ENCODE results near the gene C9orf50.

C9orf50 gene

GRCh38 chr9:129649726-129650679 is 29.1 kb upstream of the C9orf50 start:
- no peak for FAIRE-seq
- DNase-seq (ENCODE audit: insufficient read length, low spot score), result no peak
- TF ChIP-seq POLR2AphosphoS5 (IDR thresholded peaks at IDR 0.05; ENCODE audit: low read depth, low read length) (no peak), TAF1 (IDR thresholded peaks at IDR 0.05; ENCODE audit: low read depth, low read length) (no peak), POU2F2 (IDR thresholded peaks at IDR 0.05; ENCODE audit: low read depth, low read length) (no peak), POLR2A (IDR thresholded peaks at IDR 0.05; ENCODE audit: low read depth, low read length) (no peak), SPI1 (IDR thresholded peaks at IDR 0.05; ENCODE audit: low read depth, low read length) (no peak), PAX5 (IDR thresholded peaks at IDR 0.05; ENCODE audit: insufficient read depth, low read length, severe bottlenecking) (no peak)

DNA sequence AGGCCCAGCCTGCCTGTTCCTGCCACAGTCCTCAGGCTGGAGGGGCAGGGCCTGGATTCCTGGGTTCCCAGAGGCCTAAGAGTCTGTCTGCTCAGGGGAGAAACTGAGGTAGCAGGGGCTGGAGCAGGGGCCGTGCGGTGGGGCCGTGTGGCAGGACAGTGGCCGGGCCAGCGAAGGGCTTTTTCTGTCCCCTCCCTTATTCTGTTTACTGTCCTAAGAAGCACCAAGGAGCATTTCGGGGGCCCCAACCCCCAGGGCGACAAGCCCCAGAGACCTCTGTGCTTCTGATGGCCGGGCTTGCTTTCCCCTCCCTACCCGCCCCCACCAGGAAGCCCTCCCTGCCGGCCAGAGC is 27.8 kb upstream of the C9orf50 start:
- no peak for TF ChIP-seq TAF1 (IDR thresholded peaks at IDR 0.05; ENCODE audit: low read depth, low read length)
- TF ChIP-seq SPI1 (IDR thresholded peaks at IDR 0.05; ENCODE audit: low read depth, low read length), result no peak
- no peak for TF ChIP-seq POLR2A (IDR thresholded peaks at IDR 0.05; ENCODE audit: low read depth, low read length)
- TF ChIP-seq POLR2AphosphoS5 (IDR thresholded peaks at IDR 0.05; ENCODE audit: low read depth, low read length), result no peak
- no peak for TF ChIP-seq PAX5 (IDR thresholded peaks at IDR 0.05; ENCODE audit: insufficient read depth, low read length, severe bottlenecking)
- TF ChIP-seq POU2F2 (IDR thresholded peaks at IDR 0.05; ENCODE audit: low read depth, low read length), result no peak
- no peak for DNase-seq (ENCODE audit: insufficient read length, low spot score)
- FAIRE-seq, result no peak

DNA sequence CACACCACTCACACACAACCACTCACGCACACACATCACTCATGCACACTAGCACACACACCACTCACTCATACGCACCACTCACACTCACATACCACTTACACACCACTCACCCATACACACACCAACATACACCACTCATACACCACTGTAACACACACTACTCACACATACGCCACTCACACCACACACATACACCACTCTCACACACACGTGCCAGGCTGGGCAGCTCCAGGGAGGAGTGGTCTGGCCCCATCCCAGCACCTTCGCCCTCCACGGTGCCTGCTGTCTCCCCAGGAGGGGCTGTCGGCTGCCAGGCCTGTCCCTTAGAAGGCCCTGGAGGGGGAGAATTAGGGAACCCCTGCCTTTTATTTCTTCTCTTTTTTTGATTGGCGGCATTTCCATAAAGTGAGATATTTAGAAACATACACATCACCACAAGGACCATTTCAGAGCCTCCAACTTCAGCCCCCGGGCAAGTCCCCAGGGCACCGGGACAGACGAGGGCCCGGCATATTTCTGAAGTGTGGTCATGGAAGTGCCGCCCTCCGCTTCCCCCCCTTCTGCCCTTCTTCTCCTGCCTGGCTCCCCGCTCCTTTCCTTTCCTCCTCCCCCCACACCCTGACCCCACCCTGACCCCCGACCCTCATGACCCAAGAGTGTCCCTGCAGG is 27.3 kb upstream of the C9orf50 start:
- TF ChIP-seq POLR2A (IDR thresholded peaks at IDR 0.05; ENCODE audit: low read depth, low read length), result no peak
- TF ChIP-seq SPI1 (IDR thresholded peaks at IDR 0.05; ENCODE audit: low read depth, low read length), result no peak
- TF ChIP-seq POLR2AphosphoS5 (IDR thresholded peaks at IDR 0.05; ENCODE audit: low read depth, low read length), result no peak
- no peak for TF ChIP-seq POU2F2 (IDR thresholded peaks at IDR 0.05; ENCODE audit: low read depth, low read length)
- TF ChIP-seq TAF1 (IDR thresholded peaks at IDR 0.05; ENCODE audit: low read depth, low read length), result no peak
- no peak for TF ChIP-seq PAX5 (IDR thresholded peaks at IDR 0.05; ENCODE audit: insufficient read depth, low read length, severe bottlenecking)
- DNase-seq (ENCODE audit: insufficient read length, low spot score) (no peak), FAIRE-seq (peak; percentile 40)

- FAIRE-seq, result no peak
- no peak for TF ChIP-seq POLR2AphosphoS5 (IDR thresholded peaks at IDR 0.05; ENCODE audit: low read depth, low read length)
- TF ChIP-seq PAX5 (IDR thresholded peaks at IDR 0.05; ENCODE audit: insufficient read depth, low read length, severe bottlenecking), result no peak
- TF ChIP-seq SPI1 (IDR thresholded peaks at IDR 0.05; ENCODE audit: low read depth, low read length), result no peak
- TF ChIP-seq POLR2A (IDR thresholded peaks at IDR 0.05; ENCODE audit: low read depth, low read length), result no peak
- TF ChIP-seq POU2F2 (IDR thresholded peaks at IDR 0.05; ENCODE audit: low read depth, low read length), result no peak
- TF ChIP-seq TAF1 (IDR thresholded peaks at IDR 0.05; ENCODE audit: low read depth, low read length), result no peak
Observed at GRCh38 chr9:129647635-129648034, 26.7 kb upstream of the C9orf50 start.

GRCh38 chr9:129646654-129647053 is 25.8 kb upstream of the C9orf50 start:
- FAIRE-seq, result no peak

More at GRCh38 chr9:129647635-129648034, 26.7 kb upstream of the C9orf50 start:
- DNase-seq (ENCODE audit: insufficient read length, low spot score), result no peak

GRCh38 chr9:129646252-129646651 is 25.4 kb upstream of the C9orf50 start:
- no peak for DNase-seq (ENCODE audit: insufficient read length, low spot score)
- TF ChIP-seq SPI1 (IDR thresholded peaks at IDR 0.05; ENCODE audit: low read depth, low read length), result no peak
- TF ChIP-seq POLR2AphosphoS5 (IDR thresholded peaks at IDR 0.05; ENCODE audit: low read depth, low read length), result no peak
- no peak for TF ChIP-seq POLR2A (IDR thresholded peaks at IDR 0.05; ENCODE audit: low read depth, low read length)
- TF ChIP-seq TAF1 (IDR thresholded peaks at IDR 0.05; ENCODE audit: low read depth, low read length), result no peak
- no peak for TF ChIP-seq PAX5 (IDR thresholded peaks at IDR 0.05; ENCODE audit: insufficient read depth, low read length, severe bottlenecking)
- no peak for TF ChIP-seq POU2F2 (IDR thresholded peaks at IDR 0.05; ENCODE audit: low read depth, low read length)
- FAIRE-seq, result no peak

More at GRCh38 chr9:129646654-129647053, 25.8 kb upstream of the C9orf50 start:
- DNase-seq (ENCODE audit: insufficient read length, low spot score), result no peak
- TF ChIP-seq POU2F2 (IDR thresholded peaks at IDR 0.05; ENCODE audit: low read depth, low read length) (no peak), PAX5 (IDR thresholded peaks at IDR 0.05; ENCODE audit: insufficient read depth, low read length, severe bottlenecking) (no peak), SPI1 (IDR thresholded peaks at IDR 0.05; ENCODE audit: low read depth, low read length) (no peak), POLR2AphosphoS5 (IDR thresholded peaks at IDR 0.05; ENCODE audit: low read depth, low read length) (no peak), POLR2A (IDR thresholded peaks at IDR 0.05; ENCODE audit: low read depth, low read length) (no peak), TAF1 (IDR thresholded peaks at IDR 0.05; ENCODE audit: low read depth, low read length) (no peak)

- FAIRE-seq (no peak), DNase-seq (ENCODE audit: insufficient read length, low spot score) (no peak)
- TF ChIP-seq POLR2A (IDR thresholded peaks at IDR 0.05; ENCODE audit: low read depth, low read length), result no peak
- no peak for TF ChIP-seq TAF1 (IDR thresholded peaks at IDR 0.05; ENCODE audit: low read depth, low read length)
- no peak for TF ChIP-seq PAX5 (IDR thresholded peaks at IDR 0.05; ENCODE audit: insufficient read depth, low read length, severe bottlenecking)
- TF ChIP-seq POU2F2 (IDR thresholded peaks at IDR 0.05; ENCODE audit: low read depth, low read length), result no peak
- no peak for TF ChIP-seq SPI1 (IDR thresholded peaks at IDR 0.05; ENCODE audit: low read depth, low read length)
- TF ChIP-seq POLR2AphosphoS5 (IDR thresholded peaks at IDR 0.05; ENCODE audit: low read depth, low read length), result no peak
Observed at GRCh38 chr9:129644902-129645301, 24.0 kb upstream of the C9orf50 start.

GRCh38 chr9:129644365-129644764 is 23.5 kb upstream of the C9orf50 start:
- TF ChIP-seq PAX5 (IDR thresholded peaks at IDR 0.05; ENCODE audit: insufficient read depth, low read length, severe bottlenecking), result no peak
- TF ChIP-seq POLR2A (IDR thresholded peaks at IDR 0.05; ENCODE audit: low read depth, low read length), result no peak
- TF ChIP-seq TAF1 (IDR thresholded peaks at IDR 0.05; ENCODE audit: low read depth, low read length), result no peak
- TF ChIP-seq POU2F2 (IDR thresholded peaks at IDR 0.05; ENCODE audit: low read depth, low read length), result no peak
- no peak for TF ChIP-seq POLR2AphosphoS5 (IDR thresholded peaks at IDR 0.05; ENCODE audit: low read depth, low read length)
- TF ChIP-seq SPI1 (IDR thresholded peaks at IDR 0.05; ENCODE audit: low read depth, low read length), result no peak
- FAIRE-seq, result no peak
- no peak for DNase-seq (ENCODE audit: insufficient read length, low spot score)

DNA sequence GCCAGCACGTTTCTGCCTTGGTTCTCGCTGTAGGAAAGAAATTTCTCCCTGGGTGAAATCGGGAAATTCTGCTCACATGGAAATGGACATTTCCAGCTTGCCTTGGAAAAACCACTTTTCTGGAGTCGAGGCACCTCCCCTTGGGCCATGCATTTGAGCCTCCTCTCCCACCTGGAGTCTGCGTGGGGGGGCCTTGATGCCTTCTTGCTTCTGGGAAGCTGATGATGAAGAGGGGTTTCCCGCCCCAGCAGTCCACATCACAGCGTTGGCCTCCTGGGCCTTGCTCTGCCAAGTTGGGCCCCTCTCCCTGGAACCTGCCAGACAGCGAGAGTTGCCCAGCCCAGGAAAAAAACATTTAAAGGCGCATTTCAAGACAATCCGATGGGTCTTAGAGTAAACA is 22.8 kb upstream of the C9orf50 start:
- DNase-seq (ENCODE audit: insufficient read length, low spot score), result no peak
- FAIRE-seq, result no peak
- no peak for TF ChIP-seq TAF1 (IDR thresholded peaks at IDR 0.05; ENCODE audit: low read depth, low read length)

All from GM12891 (cell line).